IPS-20b (cell line): ENCODE results near the gene MRPS2.

Source experiments
- H3K27ac ChIP-seq: one replicate; pipeline ENCODE4 v1.5.1; 2013; ENCODE audit warnings: low read length
- H3K27me3 ChIP-seq: 2 replicates; pipeline ENCODE4 v1.6.1; 2013; ENCODE audit warnings: mild to moderate bottlenecking, low read length, inconsistent platforms; ENCODE audit not compliant: insufficient read depth
- H3K36me3 ChIP-seq: 2 replicates; pipeline ENCODE4 v1.6.1; 2013; ENCODE audit warnings: low read depth, mild to moderate bottlenecking, inconsistent platforms, low read length, moderate library complexity; ENCODE audit not compliant: insufficient read depth
- H3K4me1 ChIP-seq: 2 replicates; pipeline ENCODE4 v1.6.1; 2013; ENCODE audit warnings: mild to moderate bottlenecking, control low read depth, inconsistent platforms, low read length, moderate library complexity; ENCODE audit not compliant: insufficient read depth
- H3K4me3 ChIP-seq: 2 replicates; pipeline ENCODE4 v1.5.1; 2013; ENCODE audit warnings: mild to moderate bottlenecking, low read length, inconsistent platforms
- H3K9ac ChIP-seq: 2 replicates; pipeline ENCODE4 v1.6.1; 2013; ENCODE audit warnings: low read depth, mild to moderate bottlenecking, inconsistent platforms, low read length, moderate library complexity
- H3K9me3 ChIP-seq: 2 replicates; pipeline ENCODE4 v1.6.1; 2013; ENCODE audit warnings: mild to moderate bottlenecking, low read depth, low read length, inconsistent platforms; ENCODE audit not compliant: insufficient read depth

The MRPS2 gene

DNA sequence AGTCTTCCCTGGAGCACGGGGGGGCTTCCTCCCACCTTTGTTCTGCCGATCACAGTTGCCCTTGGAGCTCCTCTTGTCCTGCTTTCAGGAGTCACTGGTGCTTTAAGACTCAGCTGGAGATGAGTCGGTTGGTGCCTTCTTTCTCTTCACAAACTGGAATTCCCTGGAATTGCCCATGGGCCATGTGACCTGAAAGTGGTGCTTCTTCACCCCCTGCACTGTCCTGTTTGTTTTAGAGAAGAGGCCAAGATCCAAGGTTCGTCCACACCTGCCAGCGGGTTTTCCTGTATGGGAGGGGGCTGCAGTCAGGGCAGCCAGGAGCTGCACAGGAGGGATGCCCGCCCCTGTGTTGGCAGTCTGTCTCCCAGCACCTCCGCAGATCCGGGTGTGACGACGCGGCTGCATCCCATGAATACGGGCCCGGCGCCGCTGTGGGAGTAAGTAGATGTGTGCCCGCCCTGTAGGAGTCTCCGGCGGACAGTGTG is 9.5 kb upstream of the MRPS2 start:
- Histone ChIP-seq H3K27ac (no peak overlapping the region), H3K9me3 (no peaks in the 10 kb centered on the region), H3K9ac (no peak overlapping the region), H3K27me3 (no peaks in the 10 kb centered on the region), H3K4me3 (no peak overlapping the region), H3K4me1 (0 out of 2 replicates have a peak, but pooled peaks cover 2% of the 10 kb centered on the region), H3K36me3 (peaks cover 21% of the 10 kb centered on the region)

DNA sequence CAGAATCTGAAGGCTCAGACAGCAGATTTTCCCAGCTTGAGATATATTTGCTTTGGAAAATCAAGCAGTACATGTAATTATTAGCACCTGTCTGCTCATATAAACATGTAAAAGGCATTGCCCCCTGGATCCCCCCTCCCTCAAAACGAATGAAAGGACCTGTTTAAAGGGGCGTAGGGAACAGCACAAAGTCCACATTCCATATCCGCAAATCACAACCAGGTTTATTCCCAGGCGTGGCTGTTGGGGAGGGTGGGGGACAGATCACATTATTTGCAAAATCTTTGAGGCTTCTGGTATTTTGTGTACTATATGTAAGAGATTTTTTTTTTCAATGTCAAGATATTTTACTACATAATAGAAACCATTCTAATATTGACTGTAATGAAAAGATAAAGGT is 8.7 kb upstream of the MRPS2 start:
- Histone ChIP-seq H3K4me1 (0 out of 2 replicates have a peak, but pooled peaks cover 2% of the 10 kb centered on the region), H3K27ac (no peak overlapping the region), H3K9ac (no peak overlapping the region), H3K9me3 (no peaks in the 10 kb centered on the region), H3K4me3 (no peak overlapping the region), H3K36me3 (peaks cover 14% of the 10 kb centered on the region), H3K27me3 (no peaks in the 10 kb centered on the region)

DNA sequence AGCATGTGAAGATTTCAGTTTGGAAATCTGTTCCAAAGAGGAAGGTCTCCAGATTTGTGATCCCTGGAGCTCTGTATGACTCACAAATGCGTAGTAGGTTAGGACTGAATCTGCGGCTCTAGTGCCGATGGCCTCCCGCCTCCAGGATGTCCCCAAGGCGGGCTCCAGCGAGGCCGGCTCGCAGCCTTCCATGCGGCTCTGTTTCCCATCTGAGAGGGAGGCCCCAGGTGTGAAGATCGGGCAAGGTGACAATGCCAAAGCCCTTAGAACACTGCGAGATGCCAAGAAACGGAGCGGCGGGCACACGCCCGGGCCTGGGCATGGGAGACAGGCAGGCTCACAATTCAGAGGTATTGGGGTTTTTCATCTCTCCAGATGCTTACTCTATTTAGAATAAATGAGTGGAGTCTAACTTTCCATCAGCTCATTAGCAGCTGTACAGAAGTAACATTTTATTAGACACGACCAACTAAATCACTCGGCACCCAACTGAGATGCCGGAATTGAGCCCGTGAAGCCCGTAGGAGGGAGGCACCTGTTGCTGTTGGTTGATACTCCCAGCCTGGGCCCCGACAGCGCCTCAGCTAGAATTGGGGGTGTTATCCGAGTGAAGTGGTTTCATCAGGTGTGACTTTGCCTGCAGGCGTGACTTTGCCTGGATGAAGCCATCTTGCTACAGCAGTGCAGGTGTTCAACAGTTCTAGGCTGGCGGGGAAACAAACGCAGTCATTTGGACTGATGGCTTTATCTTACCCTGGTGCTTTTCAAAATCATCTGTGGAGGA is 7.4 kb upstream of the MRPS2 start:
- Histone ChIP-seq H3K9ac (no peak overlapping the region), H3K4me3 (no peak overlapping the region), H3K9me3 (no peaks in the 10 kb centered on the region), H3K27me3 (no peaks in the 10 kb centered on the region), H3K36me3 (peaks cover 7% of the 10 kb centered on the region), H3K4me1 (0 out of 2 replicates have a peak, but pooled peaks cover 2% of the 10 kb centered on the region), H3K27ac (no peak overlapping the region)

DNA sequence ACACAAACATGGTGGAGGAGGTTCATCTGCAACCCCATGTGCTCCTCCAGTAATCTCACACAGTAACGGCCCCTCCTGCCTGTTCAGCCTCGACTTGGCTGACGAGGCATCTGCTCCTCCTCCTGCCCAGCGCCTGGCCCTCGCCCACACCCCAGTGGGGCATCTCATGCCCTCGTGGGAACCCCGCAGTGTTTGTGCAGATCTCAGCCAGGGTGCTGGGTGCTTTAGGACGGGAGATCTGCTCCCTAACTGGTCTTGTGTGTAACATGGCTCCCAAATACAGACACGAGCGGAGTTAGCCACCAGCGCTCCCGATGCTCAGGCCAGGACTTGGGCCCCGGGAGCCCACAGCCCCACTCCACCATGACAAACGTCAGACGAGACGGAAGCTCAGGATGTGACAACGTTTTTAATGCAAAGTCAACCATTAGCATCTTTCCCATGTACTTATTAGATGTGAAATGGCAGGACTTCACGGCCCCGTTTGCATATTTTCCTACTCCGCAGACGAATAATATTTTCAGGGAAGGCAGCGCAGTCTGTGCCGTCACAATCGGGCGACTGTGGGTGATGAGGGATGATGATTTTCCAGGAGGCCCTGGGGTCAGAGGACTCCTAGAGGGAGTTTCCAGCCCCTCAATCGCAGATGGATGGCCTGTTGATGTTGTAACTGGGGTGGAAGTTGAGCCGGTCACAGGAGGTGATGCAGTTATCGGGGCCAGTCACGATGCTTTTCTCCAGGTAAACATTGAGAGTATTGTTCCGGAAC is 5.5 kb upstream of the MRPS2 start:
- Histone ChIP-seq H3K27me3 (peaks cover 6% of the 10 kb centered on the region; the same call in 1 of the 2 replicates), H3K4me3 (no peak overlapping the region), H3K9ac (no peak overlapping the region), H3K9me3 (no peaks in the 10 kb centered on the region), H3K36me3 (no peaks in the 10 kb centered on the region), H3K27ac (no peak overlapping the region), H3K4me1 (0 out of 2 replicates have a peak, but pooled peaks cover 2% of the 10 kb centered on the region)

DNA sequence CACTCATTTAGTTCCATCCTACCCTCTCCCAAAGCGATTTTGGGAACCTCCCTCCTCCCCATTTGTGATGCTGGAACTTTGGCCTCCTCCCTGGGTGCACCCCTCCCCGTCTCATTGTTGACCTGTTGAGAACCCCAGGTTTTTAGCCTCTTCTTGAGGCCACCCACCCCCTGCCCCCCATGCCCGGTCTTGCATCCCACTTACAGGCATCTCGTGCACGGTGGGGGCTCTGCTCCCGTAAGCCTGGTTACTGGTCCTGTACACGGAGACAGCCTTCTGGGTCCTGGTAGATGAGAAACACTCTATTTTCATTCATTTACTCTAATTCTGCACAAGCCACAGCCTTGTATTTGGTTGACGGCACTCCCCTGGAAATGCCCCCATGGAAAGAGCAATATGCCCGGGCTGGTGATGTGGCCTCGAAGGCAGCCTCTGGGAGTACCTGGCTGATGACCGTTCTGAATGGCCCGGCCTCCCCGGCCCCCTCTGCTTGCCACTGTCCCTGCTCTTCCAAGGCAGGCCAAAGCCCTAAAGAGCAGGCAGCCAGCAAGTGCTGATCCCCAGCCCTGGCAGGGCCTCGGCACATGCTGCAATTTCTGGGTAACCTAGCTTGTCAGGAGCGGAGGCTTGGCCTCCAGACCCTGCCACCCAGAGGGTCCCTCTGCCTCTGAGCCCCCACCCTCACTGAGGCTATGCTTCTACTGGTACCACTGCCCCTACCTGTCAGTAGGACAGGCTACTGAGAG is 1.9 kb upstream of the MRPS2 start:
- Histone ChIP-seq H3K27me3 (peaks cover 6% of the 10 kb centered on the region; the same call in 1 of the 2 replicates), H3K27ac (no peak overlapping the region), H3K4me3 (no peak overlapping the region), H3K36me3 (peaks cover 21% of the 10 kb centered on the region), H3K9me3 (no peaks in the 10 kb centered on the region), H3K4me1 (peaks cover 8% of the 10 kb centered on the region; the same call in 1 of the 2 replicates), H3K9ac (no peak overlapping the region)

DNA sequence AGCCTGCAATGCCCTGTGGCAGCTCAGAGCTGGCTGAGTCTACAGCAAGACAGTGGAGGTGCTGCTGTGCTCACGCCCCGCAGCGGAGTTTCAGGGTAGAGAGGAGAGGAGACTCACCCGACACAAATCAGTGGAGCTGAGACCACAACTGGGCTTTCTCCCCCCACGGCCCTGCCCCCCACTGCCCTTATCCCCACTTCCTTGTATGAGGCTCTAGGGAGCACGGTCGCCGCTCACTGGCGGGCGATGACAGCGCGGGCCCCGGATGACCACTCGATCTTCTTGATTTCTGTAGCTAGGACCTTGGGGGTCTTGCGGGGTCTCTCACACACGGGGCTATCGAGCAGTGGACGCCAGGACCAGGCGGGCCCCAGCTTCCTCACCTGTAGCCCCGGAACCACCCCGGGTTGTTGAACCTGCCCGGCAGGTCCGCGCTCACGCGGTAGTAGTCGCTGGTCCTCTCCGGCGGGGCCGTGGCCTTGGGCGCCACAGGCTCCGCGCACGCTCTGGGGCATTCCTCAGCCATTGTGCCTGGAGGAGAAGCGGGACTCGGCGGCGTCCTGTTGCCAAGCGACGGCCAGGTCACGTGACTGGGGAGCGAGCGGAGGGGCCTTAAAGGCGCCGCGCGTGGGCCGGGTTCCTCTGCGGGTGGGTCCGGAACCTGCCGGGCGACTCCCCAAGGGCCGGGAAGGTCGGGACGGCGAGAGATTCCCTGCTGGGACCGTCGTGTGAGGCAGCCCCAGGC is 984 bp upstream of the MRPS2 start:
- no peaks in the 10 kb centered on the region for H3K9me3 ChIP-seq
- H3K27ac ChIP-seq: no peak overlapping the region
- peaks cover 30% of the 10 kb centered on the region for H3K36me3 ChIP-seq
- peak overlapping the region; percentile 86 for H3K4me3 ChIP-seq
- peaks cover 6% of the 10 kb centered on the region; the same call in 1 of the 2 replicates for H3K27me3 ChIP-seq
- peaks cover 8% of the 10 kb centered on the region; the same call in 1 of the 2 replicates for H3K4me1 ChIP-seq
- H3K9ac ChIP-seq: peak overlapping the region; percentile 67; the same call in 1 of the 2 replicates

DNA sequence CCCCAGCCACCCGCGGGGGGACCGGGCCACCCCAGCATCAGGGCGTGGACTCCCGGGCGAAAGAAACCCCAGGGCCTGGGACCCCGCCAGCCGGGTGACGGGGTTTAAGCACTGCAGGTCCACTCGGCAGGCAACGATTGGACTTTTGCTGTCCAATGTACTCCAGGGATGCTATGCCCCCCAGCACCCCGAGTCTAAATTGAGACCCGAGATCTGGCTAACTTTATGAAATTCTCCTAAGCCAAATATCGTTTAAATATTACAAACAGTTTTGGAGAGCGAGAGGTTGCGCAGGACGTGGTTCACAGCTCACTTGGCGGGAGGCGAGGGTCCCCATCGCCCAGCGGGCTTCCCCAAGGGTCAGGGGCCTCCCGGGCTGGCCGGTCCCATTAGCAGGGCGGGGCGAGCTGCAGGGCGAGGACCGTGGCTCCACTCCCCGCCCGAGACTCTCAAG is 384 bp upstream of the MRPS2 start:
- Histone ChIP-seq H3K9ac (peak overlapping the region; percentile 48; the same call in 1 of the 2 replicates), H3K27ac (no peak overlapping the region), H3K36me3 (peaks cover 36% of the 10 kb centered on the region)

DNA sequence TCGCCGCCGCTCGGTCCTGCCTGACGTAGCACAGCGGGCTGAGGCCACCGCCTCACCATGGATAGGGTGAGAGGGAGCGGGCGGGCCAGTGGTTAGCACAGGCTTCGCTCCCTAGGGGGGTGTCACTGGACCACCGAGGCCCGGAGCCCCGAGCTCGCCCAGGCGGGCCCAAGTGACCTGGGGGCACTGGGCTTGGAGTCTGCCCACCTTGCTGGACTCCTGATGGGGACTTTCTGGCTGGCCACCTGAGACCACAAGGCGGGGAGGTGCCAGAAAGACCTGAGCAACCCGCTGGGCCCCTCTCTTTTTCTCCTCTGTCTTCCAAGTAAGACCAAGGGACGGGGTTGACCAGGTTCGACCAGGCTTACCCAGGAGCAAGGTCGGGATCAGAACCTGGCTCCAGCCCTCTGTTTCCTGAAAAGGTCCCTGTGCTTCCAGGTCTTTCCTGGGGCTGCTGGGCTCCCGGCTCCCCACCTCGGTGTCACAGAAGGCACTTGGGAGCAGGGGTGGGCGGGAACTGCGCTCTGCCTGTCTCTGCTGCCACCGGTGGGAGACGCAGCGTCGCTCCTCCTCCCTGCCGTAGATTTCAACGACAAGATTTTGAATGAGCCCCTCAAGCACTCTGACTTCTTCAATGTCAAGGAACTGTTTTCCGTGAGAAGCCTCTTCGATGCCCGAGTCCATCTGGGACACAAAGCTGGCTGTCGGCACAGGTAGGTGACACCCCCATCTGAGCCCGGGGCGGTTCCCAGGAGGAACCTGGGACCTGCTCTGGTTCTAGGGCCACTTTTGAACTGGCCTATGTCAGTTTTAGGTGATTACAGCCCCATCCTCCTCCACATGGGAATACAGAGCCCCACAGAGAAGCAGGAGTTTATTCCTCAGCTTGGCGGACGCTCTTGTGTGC is 1.0 kb downstream of the MRPS2 start:
- Histone ChIP-seq H3K36me3 (peaks cover 40% of the 10 kb centered on the region), H3K9me3 (no peaks in the 10 kb centered on the region), H3K4me1 (peaks cover 8% of the 10 kb centered on the region; the same call in 1 of the 2 replicates), H3K27ac (peak overlapping the region; percentile 65), H3K27me3 (peaks cover 6% of the 10 kb centered on the region; the same call in 1 of the 2 replicates), H3K9ac (peak overlapping the region; percentile 87; the same call in 1 of the 2 replicates), H3K4me3 (peak overlapping the region; percentile 86)

More for the DNA sequence above, 384 bp upstream of the MRPS2 start:
- Histone ChIP-seq H3K27me3 (peaks cover 6% of the 10 kb centered on the region; the same call in 1 of the 2 replicates), H3K9me3 (no peaks in the 10 kb centered on the region), H3K4me3 (peak overlapping the region; percentile 86), H3K4me1 (peaks cover 8% of the 10 kb centered on the region; the same call in 1 of the 2 replicates)

DNA sequence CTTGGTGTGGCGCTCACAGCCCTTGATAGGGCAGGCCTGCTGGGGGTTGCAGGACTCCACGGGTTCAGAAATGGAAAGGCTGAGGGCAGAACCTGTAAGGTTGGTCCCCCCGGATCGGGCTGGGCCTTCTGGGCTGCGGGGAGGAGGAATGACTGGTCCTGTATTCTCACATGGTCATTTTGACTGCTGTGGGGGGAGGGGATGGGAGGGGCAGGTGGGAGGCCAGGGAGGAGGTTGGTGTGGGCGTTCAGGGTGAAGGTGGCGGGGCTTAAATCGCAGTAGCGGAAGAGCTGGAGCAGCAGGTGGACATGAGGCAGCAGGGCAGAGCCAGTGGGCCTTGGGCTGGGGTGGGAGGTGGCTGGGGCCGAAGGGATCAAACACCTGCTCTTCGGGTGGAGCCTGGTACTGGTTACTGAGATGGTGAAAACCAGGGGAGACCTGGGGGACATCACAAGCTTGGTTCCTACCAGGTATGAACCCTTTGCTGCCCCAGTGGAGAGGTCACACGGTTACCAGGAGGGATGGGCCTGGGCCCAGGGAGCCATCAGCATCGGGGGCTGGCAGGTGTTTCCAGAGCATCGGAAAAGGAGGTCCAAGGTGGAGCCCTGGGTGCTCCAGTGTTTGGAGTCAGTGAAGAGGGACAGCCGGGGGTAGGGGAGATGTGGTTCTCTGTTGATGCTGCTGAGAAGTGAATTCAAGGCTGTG is 1.8 kb downstream of the MRPS2 start:
- H3K9me3 ChIP-seq: no peaks in the 10 kb centered on the region
- H3K9ac ChIP-seq: no peak overlapping the region
- H3K27ac ChIP-seq: no peak overlapping the region
- peaks cover 40% of the 10 kb centered on the region for H3K36me3 ChIP-seq
- H3K4me1 ChIP-seq: peaks cover 8% of the 10 kb centered on the region; the same call in 1 of the 2 replicates
- H3K27me3 ChIP-seq: peaks cover 6% of the 10 kb centered on the region; the same call in 1 of the 2 replicates
- peak overlapping the region; percentile 86; the same call in 1 of the 2 replicates for H3K4me3 ChIP-seq
